ENCODE measurements around the gene CXorf66. TPM values are rescaled to one million over a fixed set of nuclear protein-coding genes. Genes with fewer than 3 reads are reported as not detected.

CXorf66 gene
- total and polyA plus RNA-seq, 11 donors: not detected

GRCh38 chrX:139920316-139920715 is 45.0 kb downstream of the CXorf66 start:
- TF ChIP-seq CTCF (IDR thresholded peaks at IDR 0.05) (no peak), POLR2A (IDR thresholded peaks at IDR 0.05) (no peak)
- H3K4me1 ChIP-seq: peaks cover 0 to 8% (median 0%) of the 10 kb centered on the region in 12 donors
- H3K27ac ChIP-seq: no peak overlapping the region
- ATAC-seq (no peak), DNase-seq (no peak)
- no peaks in the 10 kb centered on the region for H3K27me3 ChIP-seq
- intact Hi-C loops (cut with DNase I): no loop called here
- no peaks in the 10 kb centered on the region for H3K9me3 ChIP-seq
- WGBS, 4 donors: 35 to 60% (median 51%) methylated on average over 1 of the region's 1 CpG
- no peak overlapping the region for H3K4me3 ChIP-seq
- H3K36me3 ChIP-seq: no peaks in the 10 kb centered on the region

GRCh38 chrX:139914421-139914820 is 50.9 kb downstream of the CXorf66 start:
- Histone ChIP-seq H3K4me1 (peaks cover 0 to 7% (median 0%) of the 10 kb centered on the region in 12 donors), H3K4me3 (no peak overlapping the region), H3K27me3 (no peaks in the 10 kb centered on the region), H3K9me3 (no peaks in the 10 kb centered on the region), H3K27ac (no peak overlapping the region), H3K36me3 (no peaks in the 10 kb centered on the region)
- no peak for ATAC-seq
- no peak for DNase-seq
- intact Hi-C loops (cut with DNase I): no loop called here
- 94 to 100% (median 97%) methylated on average over 1 of the region's 1 CpG for WGBS, 4 donors
- TF ChIP-seq CTCF (IDR thresholded peaks at IDR 0.05) (no peak), POLR2A (IDR thresholded peaks at IDR 0.05) (no peak)

GRCh38 chrX:139909712-139910111 is 55.6 kb downstream of the CXorf66 start:
- intact Hi-C loops (cut with DNase I): no loop called here
- ATAC-seq (no peak), DNase-seq (no peak)
- no peak overlapping the region for H3K4me3 ChIP-seq
- no peaks in the 10 kb centered on the region for H3K9me3 ChIP-seq
- H3K27me3 ChIP-seq: no peaks in the 10 kb centered on the region
- H3K36me3 ChIP-seq: no peaks in the 10 kb centered on the region
- 49 to 79% (median 68%) methylated on average over 3 of the region's 3 CpGs for WGBS, 4 donors
- no peak overlapping the region for H3K27ac ChIP-seq
- TF ChIP-seq CTCF (IDR thresholded peaks at IDR 0.05) (no peak), POLR2A (IDR thresholded peaks at IDR 0.05) (no peak)
- H3K4me1 ChIP-seq: peaks cover 0 to 17% (median 0%) of the 10 kb centered on the region in 12 donors

- H3K27me3 ChIP-seq: no peaks in the 10 kb centered on the region
- 91 to 100% (median 95%) methylated on average over 3 of the region's 3 CpGs for WGBS, 4 donors
- H3K27ac ChIP-seq: no peak overlapping the region
- no peaks in the 10 kb centered on the region for H3K36me3 ChIP-seq
- DNase-seq (no peak), ATAC-seq (no peak)
- no peaks in the 10 kb centered on the region for H3K9me3 ChIP-seq
- intact Hi-C loops (cut with DNase I): no loop called here
- peaks cover 0 to 17% (median 0%) of the 10 kb centered on the region in 12 donors for H3K4me1 ChIP-seq
- H3K4me3 ChIP-seq: no peak overlapping the region
- TF ChIP-seq CTCF (IDR thresholded peaks at IDR 0.05) (no peak), POLR2A (IDR thresholded peaks at IDR 0.05) (no peak)
Observed at GRCh38 chrX:139907078-139907477, 58.2 kb downstream of the CXorf66 start.

All from heart left ventricle (tissue), 16 donors.